Activated CD4-positive, alpha-beta T cell treated with anti-CD3 and anti-CD28 coated beads, Interleukin-2, amount 50 U/mL, for 16 hours (primary cell): ENCODE results near the gene HLX.
A peak's percentile ranks its signal among the peaks of the same experiment; 100 is the strongest.

ENCODE experiments used
- DNase-seq: peaks from one replicate; pipeline ENCODE4 v3.0.0-alpha.2; 2020

The HLX gene

GRCh38 chr1:220896092-220896491 is 16.8 kb downstream of the HLX start:
- no peak for DNase-seq

- no peak for DNase-seq
Observed at GRCh38 chr1:220900842-220901241, 21.6 kb downstream of the HLX start.

- no peak for DNase-seq
Observed at GRCh38 chr1:220901881-220902280, 22.6 kb downstream of the HLX start.

GRCh38 chr1:220902916-220903315 is 23.7 kb downstream of the HLX start:
- no peak for DNase-seq

GRCh38 chr1:220904876-220905275 is 25.6 kb downstream of the HLX start:
- DNase-seq, result no peak

GRCh38 chr1:220905650-220906560 is 26.7 kb downstream of the HLX start:
- no peak for DNase-seq

- no peak for DNase-seq
Observed at GRCh38 chr1:220906561-220907334, 27.5 kb downstream of the HLX start.

GRCh38 chr1:220908757-220909156 is 29.5 kb downstream of the HLX start:
- peak; percentile 19 for DNase-seq

- DNase-seq, result no peak
Observed at GRCh38 chr1:220910021-220910420, 30.8 kb downstream of the HLX start.

GRCh38 chr1:220914283-220915116 is 35.3 kb downstream of the HLX start:
- no peak for DNase-seq

- no peak for DNase-seq
Observed at GRCh38 chr1:220915117-220915440, 35.8 kb downstream of the HLX start.

- no peak for DNase-seq
Observed at GRCh38 chr1:220915954-220916353, 36.7 kb downstream of the HLX start.

- DNase-seq, result no peak
Observed at GRCh38 chr1:220917101-220917500, 37.9 kb downstream of the HLX start.

- DNase-seq, result no peak
Observed at GRCh38 chr1:220917535-220918209, 38.4 kb downstream of the HLX start.

GRCh38 chr1:220918285-220918951 is 39.2 kb downstream of the HLX start:
- no peak for DNase-seq

GRCh38 chr1:220920967-220921366 is 41.7 kb downstream of the HLX start:
- no peak for DNase-seq

GRCh38 chr1:220921498-220921897 is 42.3 kb downstream of the HLX start:
- DNase-seq, result no peak

- no peak for DNase-seq
Observed at GRCh38 chr1:220921971-220922635, 42.9 kb downstream of the HLX start.

GRCh38 chr1:220922951-220923350 is 43.7 kb downstream of the HLX start:
- DNase-seq, result no peak

- DNase-seq, result no peak
Observed at GRCh38 chr1:220924331-220924970, 45.2 kb downstream of the HLX start.

GRCh38 chr1:220925707-220926106 is 46.5 kb downstream of the HLX start:
- DNase-seq, result no peak
